ENCODE data around the gene LTB.

LTB gene

GRCh38 chr6:31546339-31546957 lies 35.8 kb downstream of the LTB start, which contains the start of gene ATP6V1G2 (continued):
- peak; percentile 90 for TF ChIP-seq ZBTB11 (tag by site-specific recombination; conservative IDR thresholded peaks at IDR 0.05; ENCODE audit: low read depth)
- TF ChIP-seq ZNF398 (tag by site-specific recombination; IDR thresholded peaks at IDR 0.05): peak; percentile 54
- no peak for TF ChIP-seq ZNF704 (tag by site-specific recombination; IDR thresholded peaks at IDR 0.05)
- TF ChIP-seq ZSCAN18 (tag by site-specific recombination; IDR thresholded peaks at IDR 0.05): no peak
- TF ChIP-seq ZNF202 (tag by site-specific recombination; IDR thresholded peaks at IDR 0.05; ENCODE audit: borderline replicate concordance): no peak
- 0 out of 2 replicates have a peak, but pooled peaks have one; percentile 65 for TF ChIP-seq ZNF24 (tag by site-specific recombination; IDR thresholded peaks at IDR 0.05)
- no peak for TF ChIP-seq ZNF211 (tag by site-specific recombination; IDR thresholded peaks at IDR 0.05; ENCODE audit: low read depth)
- TF ChIP-seq ZNF214 (tag by site-specific recombination; IDR thresholded peaks at IDR 0.05; ENCODE audit: borderline replicate concordance): no peak
- TF ChIP-seq ZNF366 (tag by site-specific recombination; conservative IDR thresholded peaks at IDR 0.05): no peak
- TF ChIP-seq ZNF626 (tag by site-specific recombination; IDR thresholded peaks at IDR 0.05): no peak
- 0 out of 2 replicates have a peak, but pooled peaks have one; percentile 54 for TF ChIP-seq ZFHX2 (tag by site-specific recombination; conservative IDR thresholded peaks at IDR 0.05)
- 0 out of 2 replicates have a peak, but pooled peaks have one; percentile 27 for TF ChIP-seq YY1 (tag by site-specific recombination; IDR thresholded peaks at IDR 0.05)
- TF ChIP-seq ZNF10 (tag by site-specific recombination; IDR thresholded peaks at IDR 0.05): peak; percentile 89
- no peak for TF ChIP-seq ZNF585B (tag by site-specific recombination; IDR thresholded peaks at IDR 0.05)
- no peak; the same call in 1 of the 2 replicates for TF ChIP-seq ZNF394 (tag by site-specific recombination; IDR thresholded peaks at IDR 0.05; ENCODE audit: borderline replicate concordance)
- no peak for TF ChIP-seq ZNF664 (tag by site-specific recombination; IDR thresholded peaks at IDR 0.05)
- TF ChIP-seq ZNF473 (tag by site-specific recombination; IDR thresholded peaks at IDR 0.05): no peak
- TF ChIP-seq ZFP69B (tag by site-specific recombination; IDR thresholded peaks at IDR 0.05): 0 out of 2 replicates have a peak, but pooled peaks have one; percentile 31
- no peak for TF ChIP-seq ZNF266 (tag by site-specific recombination; IDR thresholded peaks at IDR 0.05; ENCODE audit: low read depth)
- no peak for TF ChIP-seq OVOL3 (tag by site-specific recombination; IDR thresholded peaks at IDR 0.05)
- TF ChIP-seq ZNF621 (tag by site-specific recombination; IDR thresholded peaks at IDR 0.05): no peak
- TF ChIP-seq SETDB1 (IDR thresholded peaks at IDR 0.05; ENCODE audit: insufficient read length, low read length): no peak
- TF ChIP-seq ZNF677 (tag by site-specific recombination; IDR thresholded peaks at IDR 0.05): no peak
- TF ChIP-seq ZNF184 (tag by site-specific recombination; IDR thresholded peaks at IDR 0.05): no peak
- no peak for TF ChIP-seq ZNF792 (tag by site-specific recombination; IDR thresholded peaks at IDR 0.05)
- no peak for TF ChIP-seq ZNF514 (tag by site-specific recombination; IDR thresholded peaks at IDR 0.05)
- TF ChIP-seq KLF10 (tag by site-specific recombination; IDR thresholded peaks at IDR 0.05): peak; percentile 37; the same call in 1 of the 2 replicates
- no peak for TF ChIP-seq ZNF155 (tag by site-specific recombination; IDR thresholded peaks at IDR 0.05)
- TF ChIP-seq ZNF341 (tag by site-specific recombination; IDR thresholded peaks at IDR 0.05; ENCODE audit: low read depth): no peak
- TF ChIP-seq ZNF544 (tag by site-specific recombination; IDR thresholded peaks at IDR 0.05): no peak
- TF ChIP-seq KLF17 (tag by site-specific recombination; IDR thresholded peaks at IDR 0.05): peak; percentile 59
- TF ChIP-seq ZNF311 (tag by site-specific recombination; IDR thresholded peaks at IDR 0.05; ENCODE audit: borderline replicate concordance): no peak

All from HEK293 (cell line).